GM12878 (cell line): Measurements from ENCODE around the gene DNAAF3. TPM values are rescaled to one million over a fixed set of nuclear protein-coding genes. Genes with fewer than 3 reads are reported as not detected.

Experiments
- ATAC-seq: fragments of 200-7000 bp; cut with Tn5 transposase; 3 replicates; pipeline ENCODE4 v1.9.1; 2020; ENCODE audit warnings: mild to moderate bottlenecking, moderate library complexity
- BruUV-seq: library from RNA; stranded (reverse); fragments of 400-500 nt; replicated peaks from 2 replicates; lab custom pipeline; 2021; lab: Mats Ljungman, UMichigan
- CTCF ChIA-PET: fragments of 300-600 bp; sonication (Branson Sonifier 250); formaldehyde crosslinking; extraction: SDS; loops from one replicate; lab custom pipeline; 2021; ENCODE audit warnings: inconsistent platforms; lab: Yijun Ruan, JAX
- POLR2A ChIA-PET: fragments of 350-600 bp; formaldehyde crosslinking; extraction: SDS; loops from one replicate; lab custom pipeline; 2021; ENCODE audit warnings: inconsistent platforms; lab: Charles Lee
- RAD21 ChIA-PET: fragments of 300-600 bp; sonication (Branson Sonifier 250); formaldehyde crosslinking; loops from one replicate; lab custom pipeline; 2023; ENCODE audit warnings: antibody characterized with exemption; ENCODE audit not compliant: unreplicated experiment; lab: Charles Lee
- SMC1A ChIA-PET: fragments of 300-600 bp; sonication (Branson Sonifier 250); formaldehyde crosslinking; loops from one replicate; lab custom pipeline; 2023; ENCODE audit not compliant: unreplicated experiment, uncharacterized antibody; lab: Charles Lee
- DNase-seq: peaks from one replicate; pipeline ENCODE4 v3.0.0-alpha.2; 2011; ENCODE audit warnings: low read depth, low spot score
- FAIRE-seq: peaks from 3 replicates; lab custom pipeline; 2011; peaks lifted over from hg19 to GRCh38; lab: Jason Lieb, UNC
- H2AFZ ChIP-seq: 2 replicates; pipeline ENCODE4 v1.6.0; 2011; ENCODE audit warnings: low read depth, low read length, control low read depth; ENCODE audit not compliant: control insufficient read depth
- H3K27ac ChIP-seq: 2 replicates; pipeline ENCODE4 v1.5.1; 2011; ENCODE audit warnings: control low read depth; ENCODE audit not compliant: control insufficient read depth, insufficient read depth
- H3K27me3 ChIP-seq, 2 experiments: replicated peaks in 1 of 2; 2 replicates each; pipeline versions ENCODE4 v1.6.0 to v1.6.1; 2011; ENCODE audit warnings: low read length in 1 of 2; ENCODE audit not compliant: control insufficient read depth in 2 of 2, insufficient read depth in 2 of 2
- H3K36me3 ChIP-seq, 2 experiments: 2 replicates each; pipeline ENCODE4 v1.5.1; 2011; ENCODE audit warnings: low read length in 1 of 2; ENCODE audit not compliant: control insufficient read depth in 2 of 2, insufficient read depth in 2 of 2
- H3K4me1 ChIP-seq: 2 replicates; pipeline ENCODE4 v1.6.1; 2011; ENCODE audit warnings: mild to moderate bottlenecking, low read length, moderate library complexity, mixed read lengths; ENCODE audit not compliant: control insufficient read depth, insufficient read depth
- H3K4me2 ChIP-seq: 2 replicates; pipeline ENCODE4 v1.6.0; 2011; ENCODE audit warnings: control low read depth; ENCODE audit not compliant: control insufficient read depth, insufficient read depth
- H3K4me3 ChIP-seq: fragments of 200-600 bp; sonication (generic); 2 replicates; pipeline ENCODE4 v1.5.1; 2016
- H3K79me2 ChIP-seq: 2 replicates; pipeline ENCODE4 v1.6.0; 2011; ENCODE audit warnings: low read length; ENCODE audit not compliant: control insufficient read depth, insufficient read depth
- H3K9ac ChIP-seq: 2 replicates; pipeline ENCODE4 v1.8.0; 2011; ENCODE audit warnings: low read length, control low read depth, mixed read lengths; ENCODE audit not compliant: control insufficient read depth, insufficient read depth
- H3K9me3 ChIP-seq: replicated peaks from 3 replicates; pipeline ENCODE4 v1.5.1; 2011; ENCODE audit warnings: mild to moderate bottlenecking, low read length; ENCODE audit not compliant: control insufficient read depth, insufficient read depth
- H4K20me1 ChIP-seq: 2 replicates; pipeline ENCODE4 v1.6.0; 2011; ENCODE audit not compliant: control insufficient read depth, insufficient read depth
- BHLHE40 ChIP-seq, 2 experiments: fragments of 450-650 bp in 1 of 2; IDR thresholded peaks; 2 replicates each; pipeline ENCODE4 v1.6.1; 2011 to 2017; ENCODE audit warnings: low read depth in 2 of 2, borderline replicate concordance in 1 of 2, improper control_type of control experiment in 1 of 2, low read length in 1 of 2, mild to moderate bottlenecking in 1 of 2
- KLF5 ChIP-seq: fragments of 450-650 bp; IDR thresholded peaks from 2 replicates; pipeline ENCODE4 v1.6.1; 2014; ENCODE audit warnings: mild to moderate bottlenecking; ENCODE audit not compliant: partially characterized antibody
- MEF2A ChIP-seq: IDR thresholded peaks from 2 replicates; pipeline ENCODE4 v1.6.1; 2011; ENCODE audit warnings: low read depth, mild to moderate bottlenecking, low read length, moderate library complexity; ENCODE audit not compliant: insufficient read depth
- SRF ChIP-seq, 2 experiments: IDR thresholded peaks; 2 replicates each; pipeline ENCODE4 v1.6.1; 2011; ENCODE audit warnings: low read depth in 2 of 2, low read length in 2 of 2, mild to moderate bottlenecking in 1 of 2, moderate library complexity in 1 of 2
- SUZ12 ChIP-seq: fragments of 200-600 bp; sonication (generic); IDR thresholded peaks from one replicate; pipeline ENCODE4 v1.6.1; 2018; ENCODE audit warnings: antibody characterized with exemption, mild to moderate bottlenecking; ENCODE audit not compliant: unreplicated experiment
- TARDBP ChIP-seq: IDR thresholded peaks from 2 replicates; pipeline ENCODE4 v1.6.1; 2016; ENCODE audit warnings: borderline replicate concordance
- WGBS: methylation state at CpG from one replicate; pipeline ENCODE4 v1.1.6; 2016; ENCODE audit warnings: low lambda C conversion rate; ENCODE audit not compliant: insufficient replicate concordance, insufficient coverage; ENCODE audit errors: missing lambda C conversion rate; 5-methylcytosine and 5-hydroxymethylcytosine counted together
- in situ Hi-C: fragments of 300-500 bp; cut with MboI; formaldehyde crosslinking; loops from 9 replicates; pipeline ENCODE4 v1.14.3; 2018; ENCODE audit warnings: mixed read lengths
- intact Hi-C: fragments of 100-400 bp; cut with micrococcal nuclease; formaldehyde crosslinking; loops from one replicate; pipeline ENCODE4 v1.14.2; 2022; ENCODE audit not compliant: unreplicated experiment
- polyA plus RNA-seq, 11 experiments: library from polyadenylated mRNA; depleted of rRNA in 4 of 11; unstranded in 6 of 11; stranded (reverse) in 5 of 11; fragments of >200 nt; fragmentation: Nextera tagmentation in 4 of 11; fragmentation: Illumina TruSeq in 1 of 11; extraction: Ambion mirVana in 4 of 11; extraction: Trizol in 1 of 11; gene quantifications; 1 replicate in 1 of 11; 2 replicates in 10 of 11; pipeline versions ENCODE4 v1.2.1 to v1.2.3, GENCODE V29; 2011 to 2016; ENCODE audit warnings: inconsistent platforms in 2 of 11, missing spikeins in 2 of 11, low read depth in 1 of 11
- total RNA-seq, 4 experiments: library from RNA; depleted of rRNA in 3 of 4; stranded (reverse); fragments of >200 nt in 3 of 4; fragmentation: Illumina TruSeq in 1 of 4; extraction: Trizol in 1 of 4; gene quantifications; 2 replicates each; pipeline versions ENCODE4 v1.2.1 to v1.2.3, GENCODE V29; 2013 to 2021

The DNAAF3 gene
- total and polyA plus RNA-seq, 10 of the 15 experiments (the other 5 are each of a cell fraction or from before 2014, with no cell fraction given), result not detected

DNA sequence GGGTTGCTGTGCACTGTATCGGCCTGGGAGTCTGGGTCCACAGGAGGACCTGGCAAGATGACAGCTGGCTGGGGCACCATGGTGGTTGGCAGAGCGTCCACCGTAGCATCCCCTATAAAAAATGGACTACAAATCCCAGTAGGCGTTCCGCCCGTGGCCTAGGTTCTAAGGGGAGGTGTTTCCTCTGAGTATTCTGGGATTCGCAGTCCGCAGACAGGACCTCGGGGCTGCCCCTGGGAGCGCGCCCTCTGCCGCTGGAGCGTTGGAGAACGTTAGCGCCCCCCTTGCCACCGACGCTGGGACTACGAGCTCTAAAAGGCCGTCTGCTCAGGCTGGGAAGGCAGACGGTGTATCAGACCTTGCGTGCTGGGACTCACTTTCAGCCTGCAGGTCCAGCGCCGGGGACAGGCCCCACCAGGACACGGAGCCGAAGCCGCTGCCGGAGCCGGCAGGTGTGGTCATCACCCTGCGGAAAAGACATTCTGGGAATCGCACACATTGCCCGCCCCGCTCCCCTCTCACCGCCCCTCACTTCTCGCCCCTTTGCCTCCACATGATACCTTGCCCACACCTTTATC, 372 bp downstream of the DNAAF3 start (continued):
- TF ChIP-seq BHLHE40 (IDR thresholded peaks at IDR 0.05; ENCODE audit: borderline replicate concordance in 1 of 2, low read depth in 2 of 2, low read length in 1 of 2) (no peak), SUZ12 (no peak), KLF5 (no peak), TARDBP (no peak), MEF2A (no peak)

DNA sequence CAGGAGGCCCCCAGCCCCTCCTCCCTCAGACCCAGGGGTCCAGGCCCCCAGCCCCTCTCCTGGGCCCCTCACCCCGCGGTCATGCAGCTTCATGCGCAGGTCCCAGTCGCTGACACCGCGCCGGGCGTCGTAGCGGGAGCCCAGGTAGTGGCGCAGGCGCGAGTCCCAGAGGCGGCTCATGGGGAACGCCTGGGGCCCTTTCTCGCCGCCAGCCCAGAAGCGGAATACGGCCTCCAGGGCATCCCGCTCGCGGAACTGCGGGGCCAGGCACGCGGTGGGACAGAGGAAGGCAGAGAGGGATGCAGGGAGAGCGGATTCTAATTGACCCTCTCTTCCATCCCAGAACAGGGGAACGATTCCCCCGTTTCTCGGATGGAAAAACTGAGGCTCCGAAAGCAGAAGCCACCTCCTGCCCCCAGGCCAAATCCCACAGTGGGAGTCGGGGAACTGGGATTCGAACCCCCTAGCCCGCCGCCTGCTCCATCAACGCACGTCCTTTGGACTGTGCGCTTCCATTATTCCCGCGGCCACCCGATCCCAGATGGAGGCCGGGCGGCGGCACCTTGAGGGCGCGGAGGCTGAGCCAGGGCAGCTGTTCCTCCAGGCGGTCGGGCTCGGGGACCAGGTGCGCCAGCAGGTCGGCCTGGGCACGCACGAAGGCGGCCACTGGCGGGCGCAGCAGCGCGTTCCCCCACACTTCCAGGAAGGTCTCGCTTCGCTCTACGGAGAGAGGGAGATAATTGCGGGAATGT, 4.7 kb downstream of the DNAAF3 start:
- Histone ChIP-seq H3K79me2 (no peaks in the 10 kb centered on the region), H3K27me3 (peaks cover 0 to 1% of the 10 kb centered on the region in 2 experiments; a peak in 2 of 4 replicates), H4K20me1 (no peaks in the 10 kb centered on the region), H3K4me3 (no peak overlapping the region), H3K9me3 (no peaks in the 10 kb centered on the region; the same call in 2 of the 3 replicates), H3K27ac (no peak overlapping the region), H3K9ac (no peak overlapping the region), H2AFZ (no peak overlapping the region), H3K4me1 (no peaks in the 10 kb centered on the region), H3K36me3 (no peaks in the 10 kb centered on the region), H3K4me2 (no peak overlapping the region)
- intact Hi-C loops, result loop anchor here (5.0 kb wide), 1 partner anchor 279 kb away; no protein-coding TSS in a partner anchor
- ChIA-PET CTCF (interaction anchor here (1.6 to 2.7 kb wide), 2 partner anchors 18 to 281 kb away, joined by 6 to 12 read pairs; no protein-coding TSS in a partner anchor), RAD21 (no interaction called here), SMC1A (interaction anchor here (1.0 kb wide), 1 partner anchor 21 kb away, joined by 3 read pairs; no protein-coding TSS in a partner anchor), POLR2A (no interaction called here)
- WGBS, result 63% methylated on average over 59 of the region's 61 CpGs
- FAIRE-seq (no peak), ATAC-seq (no peak), DNase-seq (no peak)
- in situ Hi-C loops, result no loop called here
- no peak for TF ChIP-seq SRF (IDR thresholded peaks at IDR 0.05; ENCODE audit: low read depth in 2 of 2, low read length in 2 of 2)
- no TSS peak for BruUV-seq
